D721Med (cell line): ENCODE measurements around the gene DLG5.
A peak's percentile ranks its signal among the peaks of the same experiment; 100 is the strongest.

Experiments used
- DNase-seq: peaks from one replicate; pipeline ENCODE4 v3.0.0; 2011; ENCODE audit warnings: low spot score; ENCODE audit not compliant: insufficient read length
- FAIRE-seq: peaks from 2 replicates; lab custom pipeline; 2011; peaks lifted over from hg19 to GRCh38; lab: Jason Lieb, UNC
- CTCF ChIP-seq: IDR thresholded peaks from 2 replicates; pipeline ENCODE4 v1.5.1; 2012; ENCODE audit warnings: mild to moderate bottlenecking, control low read depth; ENCODE audit not compliant: insufficient read depth; ENCODE audit errors: missing control alignments

The DLG5 gene

GRCh38 chr10:77850620-77851231 is 75.8 kb downstream of the DLG5 start:
- FAIRE-seq, result no peak
- no peak for DNase-seq

GRCh38 chr10:77849039-77849664 is 77.4 kb downstream of the DLG5 start:
- no peak for TF ChIP-seq CTCF
- DNase-seq (no peak), FAIRE-seq (no peak)

More at GRCh38 chr10:77850620-77851231, 75.8 kb downstream of the DLG5 start:
- no peak for TF ChIP-seq CTCF

GRCh38 chr10:77846718-77847311 is 79.7 kb downstream of the DLG5 start:
- TF ChIP-seq CTCF, result peak; percentile 92
- DNase-seq (peak; percentile 80), FAIRE-seq (no peak)

GRCh38 chr10:77845451-77845850 is 81.1 kb downstream of the DLG5 start:
- no peak for TF ChIP-seq CTCF
- DNase-seq (no peak), FAIRE-seq (no peak)

GRCh38 chr10:77844713-77845445 is 81.7 kb downstream of the DLG5 start:
- DNase-seq, result no peak
- no peak for TF ChIP-seq CTCF
- FAIRE-seq, result no peak

- no peak for DNase-seq
- no peak for FAIRE-seq
- no peak for TF ChIP-seq CTCF
Measured at GRCh38 chr10:77844177-77844576, 82.4 kb downstream of the DLG5 start.
